ENCODE data around the gene CARMIL1.

CARMIL1 gene

DNA sequence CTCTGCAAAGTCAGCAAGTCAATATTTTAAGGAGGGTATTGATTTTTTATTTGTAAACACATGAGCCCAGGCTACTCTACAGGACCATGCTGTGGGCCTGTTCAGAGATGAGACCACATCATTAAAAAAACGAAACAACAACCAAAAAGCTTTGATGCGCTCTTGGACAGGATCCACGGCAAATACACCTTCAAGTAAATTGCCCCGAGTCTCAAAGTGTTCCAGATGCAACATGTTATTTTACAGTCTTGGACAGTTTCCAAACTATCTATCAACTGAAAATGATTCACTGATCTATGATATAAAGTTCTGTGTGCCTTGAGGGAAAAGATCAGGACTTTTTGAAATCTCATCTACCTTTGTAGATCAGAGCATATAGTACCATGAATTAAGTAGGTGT, 25.8 kb upstream of the CARMIL1 start:
- H3K4me2 ChIP-seq: no peak overlapping the region
- no peaks in the 10 kb centered on the region for H3K79me2 ChIP-seq (ENCODE audit: insufficient read depth, low read depth)
- no peaks in the 10 kb centered on the region for H3K27me3 ChIP-seq (ENCODE audit: insufficient read depth, low read depth)
- H3K36me3 ChIP-seq (ENCODE audit: insufficient read depth): no peaks in the 10 kb centered on the region
- peaks cover 13% of the 10 kb centered on the region for H3K4me1 ChIP-seq (ENCODE audit: low read depth, poor library complexity, severe bottlenecking)
- TF ChIP-seq, protein P1, sequence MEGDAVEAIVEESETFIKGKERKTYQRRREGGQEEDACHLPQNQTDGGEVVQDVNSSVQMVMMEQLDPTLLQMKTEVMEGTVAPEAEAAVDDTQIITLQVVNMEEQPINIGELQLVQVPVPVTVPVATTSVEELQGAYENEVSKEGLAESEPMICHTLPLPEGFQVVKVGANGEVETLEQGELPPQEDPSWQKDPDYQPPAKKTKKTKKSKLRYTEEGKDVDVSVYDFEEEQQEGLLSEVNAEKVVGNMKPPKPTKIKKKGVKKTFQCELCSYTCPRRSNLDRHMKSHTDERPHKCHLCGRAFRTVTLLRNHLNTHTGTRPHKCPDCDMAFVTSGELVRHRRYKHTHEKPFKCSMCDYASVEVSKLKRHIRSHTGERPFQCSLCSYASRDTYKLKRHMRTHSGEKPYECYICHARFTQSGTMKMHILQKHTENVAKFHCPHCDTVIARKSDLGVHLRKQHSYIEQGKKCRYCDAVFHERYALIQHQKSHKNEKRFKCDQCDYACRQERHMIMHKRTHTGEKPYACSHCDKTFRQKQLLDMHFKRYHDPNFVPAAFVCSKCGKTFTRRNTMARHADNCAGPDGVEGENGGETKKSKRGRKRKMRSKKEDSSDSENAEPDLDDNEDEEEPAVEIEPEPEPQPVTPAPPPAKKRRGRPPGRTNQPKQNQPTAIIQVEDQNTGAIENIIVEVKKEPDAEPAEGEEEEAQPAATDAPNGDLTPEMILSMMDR (conservative IDR thresholded peaks at IDR 0.05; ENCODE audit: low read depth, low read length): no peak
- H3K9ac ChIP-seq: no peak overlapping the region
- no peak overlapping the region for H2AFZ ChIP-seq (ENCODE audit: low read depth)
- no peaks in the 10 kb centered on the region for H4K20me1 ChIP-seq (ENCODE audit: insufficient read depth)
- H3K27ac ChIP-seq: no peak overlapping the region
- no peak overlapping the region for H3K4me3 ChIP-seq (IDR thresholded peaks at IDR 0.05; ENCODE audit: insufficient read depth, low read depth, low read length)

DNA sequence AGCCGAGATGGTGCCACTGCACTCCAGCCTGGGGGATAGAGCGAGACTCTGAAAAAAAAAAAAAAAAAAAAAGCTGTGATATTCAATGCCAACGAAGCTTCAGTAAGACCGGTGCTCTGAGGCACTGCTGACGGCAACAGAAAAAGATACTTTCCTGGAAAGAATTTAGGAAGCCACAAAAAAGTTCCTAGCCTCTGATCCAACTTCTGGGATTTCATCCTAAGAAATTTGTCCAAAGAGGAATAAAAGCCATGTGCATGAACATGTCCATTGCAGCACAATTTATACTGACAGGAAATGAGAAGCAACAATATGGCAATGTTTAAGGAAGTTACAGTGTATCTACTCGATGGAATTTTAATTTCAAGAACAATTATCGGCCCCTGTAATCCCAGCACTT, 24.5 kb upstream of the CARMIL1 start:
- H3K4me3 ChIP-seq (IDR thresholded peaks at IDR 0.05; ENCODE audit: insufficient read depth, low read depth, low read length): no peak overlapping the region
- no peaks in the 10 kb centered on the region for H4K20me1 ChIP-seq (ENCODE audit: insufficient read depth)
- no peak overlapping the region for H3K27ac ChIP-seq
- peaks cover 13% of the 10 kb centered on the region for H3K4me1 ChIP-seq (ENCODE audit: low read depth, poor library complexity, severe bottlenecking)
- no peaks in the 10 kb centered on the region for H3K27me3 ChIP-seq (ENCODE audit: insufficient read depth, low read depth)
- H3K36me3 ChIP-seq (ENCODE audit: insufficient read depth): no peaks in the 10 kb centered on the region
- no peak overlapping the region for H2AFZ ChIP-seq (ENCODE audit: low read depth)
- no peak overlapping the region for H3K4me2 ChIP-seq
- TF ChIP-seq, protein P1 (conservative IDR thresholded peaks at IDR 0.05; ENCODE audit: low read depth, low read length): no peak
- H3K79me2 ChIP-seq (ENCODE audit: insufficient read depth, low read depth): no peaks in the 10 kb centered on the region
- H3K9ac ChIP-seq: no peak overlapping the region

DNA sequence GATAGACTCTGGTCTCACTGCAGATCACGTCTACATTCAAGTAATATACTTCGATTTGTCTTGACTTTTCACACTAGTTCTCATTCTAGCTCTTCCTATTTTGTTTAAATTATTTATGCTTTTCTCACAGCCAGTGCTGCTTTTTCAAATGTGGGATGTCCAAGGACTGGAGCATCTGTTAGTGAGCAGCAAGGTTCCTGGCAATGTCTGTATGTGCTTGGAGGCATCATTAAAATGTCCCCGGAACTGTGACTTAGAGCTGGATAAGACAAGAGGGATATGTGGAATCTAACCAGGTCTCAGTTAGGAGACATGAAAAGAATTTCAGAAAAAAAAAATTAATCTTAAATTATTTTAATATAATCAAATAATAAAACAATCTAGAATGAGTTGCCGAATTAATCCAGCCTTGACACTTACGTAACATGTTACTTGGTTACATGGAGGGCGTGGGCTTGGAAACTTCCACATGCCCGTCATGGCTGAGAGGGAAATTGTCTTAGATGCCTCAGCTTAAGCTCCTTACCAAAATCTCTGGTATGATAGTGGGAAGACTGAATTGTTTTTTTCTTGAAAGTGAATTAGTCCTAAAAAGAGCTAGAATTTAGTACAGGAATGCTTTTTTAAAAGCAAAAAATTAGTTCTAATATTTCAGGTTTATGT, 21.4 kb upstream of the CARMIL1 start:
- no peaks in the 10 kb centered on the region for H4K20me1 ChIP-seq (ENCODE audit: insufficient read depth)
- H2AFZ ChIP-seq (ENCODE audit: low read depth): no peak overlapping the region
- H3K36me3 ChIP-seq (ENCODE audit: insufficient read depth): no peaks in the 10 kb centered on the region
- H3K27ac ChIP-seq: no peak overlapping the region
- TF ChIP-seq, protein P1 (conservative IDR thresholded peaks at IDR 0.05; ENCODE audit: low read depth, low read length): no peak
- no peak overlapping the region for H3K4me3 ChIP-seq (IDR thresholded peaks at IDR 0.05; ENCODE audit: insufficient read depth, low read depth, low read length)
- H3K27me3 ChIP-seq (ENCODE audit: insufficient read depth, low read depth): no peaks in the 10 kb centered on the region
- H3K79me2 ChIP-seq (ENCODE audit: insufficient read depth, low read depth): no peaks in the 10 kb centered on the region
- no peak overlapping the region for H3K4me2 ChIP-seq
- H3K4me1 ChIP-seq (ENCODE audit: low read depth, poor library complexity, severe bottlenecking): no peaks in the 10 kb centered on the region
- no peak overlapping the region for H3K9ac ChIP-seq

DNA sequence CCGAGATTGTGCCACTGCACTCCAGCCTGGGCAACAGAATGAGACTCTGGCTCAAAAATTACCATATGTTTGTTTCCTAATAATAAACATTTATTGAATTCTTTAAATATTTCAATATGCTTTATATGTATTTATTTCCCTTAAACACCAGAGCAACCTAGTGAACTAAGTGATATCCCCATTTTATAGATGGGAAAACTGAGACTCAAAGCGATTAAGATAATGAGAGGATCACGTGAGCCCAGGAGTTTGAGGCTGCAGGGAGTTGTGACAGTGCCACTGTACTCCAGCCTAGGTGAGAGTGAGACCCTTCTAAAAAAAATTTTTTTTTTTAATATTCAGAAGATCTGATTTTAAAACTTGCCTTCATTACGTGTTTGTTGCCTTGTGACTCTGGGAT, 19.4 kb upstream of the CARMIL1 start:
- no peaks in the 10 kb centered on the region for H3K4me1 ChIP-seq (ENCODE audit: low read depth, poor library complexity, severe bottlenecking)
- TF ChIP-seq, protein P1 (conservative IDR thresholded peaks at IDR 0.05; ENCODE audit: low read depth, low read length): no peak
- H3K4me3 ChIP-seq (IDR thresholded peaks at IDR 0.05; ENCODE audit: insufficient read depth, low read depth, low read length): no peak overlapping the region
- H3K36me3 ChIP-seq (ENCODE audit: insufficient read depth): no peaks in the 10 kb centered on the region
- H3K27ac ChIP-seq: no peak overlapping the region
- H2AFZ ChIP-seq (ENCODE audit: low read depth): no peak overlapping the region
- no peak overlapping the region for H3K4me2 ChIP-seq
- no peaks in the 10 kb centered on the region for H3K79me2 ChIP-seq (ENCODE audit: insufficient read depth, low read depth)
- H3K9ac ChIP-seq: no peak overlapping the region
- no peaks in the 10 kb centered on the region for H4K20me1 ChIP-seq (ENCODE audit: insufficient read depth)
- no peaks in the 10 kb centered on the region for H3K27me3 ChIP-seq (ENCODE audit: insufficient read depth, low read depth)

Measured in KMS-11 (cell line).